Mucosa of descending colon (tissue), 3 donors: ENCODE results near the gene FAM81A. TPM values are rescaled to one million over a fixed set of nuclear protein-coding genes. Genes with fewer than 3 reads are reported as not detected.
A peak's percentile ranks its signal among the peaks of the same experiment; 100 is the strongest.

ENCODE experiments used
- ATAC-seq: fragments of 200-7000 bp; cut with Tn5 transposase; one replicate; pipeline ENCODE4 v1.9.1; 2020; ENCODE audit warnings: mild to moderate bottlenecking, moderate library complexity
- DNase-seq, 3 donors: peaks; one replicate each; pipeline ENCODE4 v3.0.0-alpha.2; 2020
- H3K36me3 ChIP-seq: fragments of 200-600 bp; one replicate; pipeline ENCODE4 v1.8.0; 2021; ENCODE audit warnings: low read depth, mild to moderate bottlenecking
- H3K4me1 ChIP-seq: fragments of 200-600 bp; one replicate; pipeline ENCODE4 v1.8.0; 2021; ENCODE audit warnings: low read depth, mild to moderate bottlenecking
- H3K4me3 ChIP-seq: fragments of 200-600 bp; one replicate; pipeline ENCODE4 v1.8.0; 2021; ENCODE audit warnings: mild to moderate bottlenecking
- H3K9me3 ChIP-seq: fragments of 200-600 bp; one replicate; pipeline ENCODE4 v1.8.0; 2021; ENCODE audit warnings: mild to moderate bottlenecking
- CTCF ChIP-seq: fragments of 200-600 bp; IDR thresholded peaks from one replicate; pipeline ENCODE4 v1.8.0; 2022; ENCODE audit warnings: antibody characterized with exemption, mild to moderate bottlenecking
- intact Hi-C, 2 donors: fragments of 100-400 bp; cut with DNase I in 1 of 2; cut with micrococcal nuclease in 1 of 2; formaldehyde crosslinking; loops; one replicate each; pipeline versions ENCODE4 v1.11.0 to v1.11.1; 2022; cut with DNase I, micrococcal nuclease
- total RNA-seq, 3 donors: library from RNA; stranded (reverse); fragmentation: NEBNext Ultra II Directional in 2 of 3; extraction: Animal tissue kit (Norgen Biotek cat#: 25700) in 2 of 3; gene quantifications; one replicate each; pipeline versions ENCODE4 v1.2.1 to v1.2.4, GENCODE V29; 2021 to 2023
- donor health status: DM: no; HTN: no; CAD: no; lungs with moderate emphysema.
- donor health status: DM: no; HTN: no; CAD: no.
- donor health status: DM: no; HTN: yes; CAD: no.

The FAM81A gene
- total RNA-seq, 3 donors from 2014 or later: 4.1 to 10.3 (median 9.7) TPM

DNA sequence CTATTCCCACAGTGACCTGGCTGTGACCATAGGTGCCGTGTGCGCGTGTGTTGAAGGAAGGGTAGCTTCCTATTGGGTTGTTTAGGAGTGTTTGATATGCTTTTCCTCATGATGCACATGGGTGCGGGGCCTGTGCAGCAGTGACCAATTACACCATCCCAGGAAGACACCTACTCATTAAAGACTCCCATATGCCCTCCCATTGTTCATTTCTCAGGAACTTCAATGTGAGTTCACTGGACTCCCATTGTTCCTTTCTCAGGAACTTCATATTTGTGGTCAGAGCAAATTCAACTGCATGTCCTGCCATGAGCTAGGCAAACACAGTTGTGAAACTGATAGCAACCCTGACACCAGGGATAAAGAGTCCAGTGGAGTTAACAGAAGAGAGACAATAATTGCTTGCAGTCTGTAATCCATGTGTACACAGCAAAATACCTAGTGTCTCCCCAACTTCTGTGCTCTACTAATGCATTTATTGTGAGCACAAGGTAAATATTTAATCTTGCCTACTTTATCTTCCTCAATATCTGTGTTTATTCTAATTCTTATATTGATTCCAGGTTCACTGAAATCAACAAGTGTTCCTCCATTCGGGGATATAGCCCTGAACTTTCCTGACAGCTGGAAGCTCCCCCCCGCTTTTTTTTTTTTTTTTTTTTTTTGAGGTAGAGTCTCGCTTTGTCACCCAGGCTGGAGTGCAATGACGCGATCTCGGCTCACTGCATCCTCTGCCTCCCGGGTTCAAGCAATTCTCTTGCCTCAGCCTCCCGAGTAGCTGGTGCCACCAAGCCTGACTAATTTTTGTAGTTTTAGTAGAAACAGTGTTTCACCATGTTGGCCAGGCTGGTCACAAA is 116.1 kb downstream of the FAM81A start:
- H3K36me3 ChIP-seq: no peaks in the 10 kb centered on the region
- intact Hi-C loops: no loop called here
- H3K9me3 ChIP-seq: no peaks in the 10 kb centered on the region
- ATAC-seq: peak; percentile 6
- peaks cover 44% of the 10 kb centered on the region for H3K4me1 ChIP-seq
- DNase-seq: no peak
- TF ChIP-seq CTCF: no peak
- no peak overlapping the region for H3K4me3 ChIP-seq

DNA sequence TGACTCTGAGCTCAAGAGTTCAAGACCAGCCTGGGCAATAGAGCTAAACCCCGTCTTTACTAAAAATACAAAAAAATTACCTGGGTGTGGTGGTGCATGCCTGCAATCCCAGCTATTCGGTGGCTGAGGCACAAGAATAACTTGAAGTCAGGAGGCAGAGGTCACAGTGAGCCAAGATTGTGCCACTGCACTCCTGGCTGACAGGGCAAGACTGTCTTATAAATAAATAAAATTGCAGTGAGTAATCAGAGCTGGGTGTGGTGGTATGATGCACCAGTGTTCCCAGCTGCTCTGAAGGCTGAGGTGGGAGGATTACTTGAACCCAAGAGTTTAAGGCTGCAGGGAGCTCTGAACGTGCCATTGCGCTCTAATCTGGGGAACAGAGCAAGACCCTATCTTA is 117.7 kb downstream of the FAM81A start:
- peaks cover 32% of the 10 kb centered on the region for H3K4me1 ChIP-seq
- intact Hi-C loops: no loop called here
- peak in 2 of 3 donors; percentile 48 to 56 for DNase-seq
- no peaks in the 10 kb centered on the region for H3K36me3 ChIP-seq
- peak; percentile 85 for ATAC-seq
- no peak overlapping the region for H3K4me3 ChIP-seq
- TF ChIP-seq CTCF: no peak
- no peaks in the 10 kb centered on the region for H3K9me3 ChIP-seq

GRCh38 chr15:59556380-59556779 is 118.4 kb downstream of the FAM81A start:
- no peak for TF ChIP-seq CTCF
- DNase-seq: no peak
- ATAC-seq: no peak
- Histone ChIP-seq H3K4me1 (peaks cover 26% of the 10 kb centered on the region), H3K9me3 (no peaks in the 10 kb centered on the region), H3K4me3 (no peak overlapping the region), H3K36me3 (no peaks in the 10 kb centered on the region)
- intact Hi-C loops: no loop called here

- Histone ChIP-seq H3K36me3 (no peaks in the 10 kb centered on the region), H3K4me3 (no peak overlapping the region), H3K9me3 (no peaks in the 10 kb centered on the region), H3K4me1 (peaks cover 21% of the 10 kb centered on the region)
- intact Hi-C loops: no loop called here
- DNase-seq (no peak), ATAC-seq (no peak)
- no peak for TF ChIP-seq CTCF
Observed at GRCh38 chr15:59557581-59557980, 119.6 kb downstream of the FAM81A start.

GRCh38 chr15:59558851-59559250 is 120.9 kb downstream of the FAM81A start:
- no peaks in the 10 kb centered on the region for H3K9me3 ChIP-seq
- no peak for TF ChIP-seq CTCF
- ATAC-seq (no peak), DNase-seq (no peak)
- peaks cover 18% of the 10 kb centered on the region for H3K4me1 ChIP-seq
- no peak overlapping the region for H3K4me3 ChIP-seq
- intact Hi-C loops: no loop called here
- no peaks in the 10 kb centered on the region for H3K36me3 ChIP-seq
